ENCODE results near the gene CACNA1C.

GRCh38 chr12:2514038-2514340 is 461.2 kb downstream of the CACNA1C start:
- TF ChIP-seq CTCF (IDR thresholded peaks at IDR 0.05; ENCODE audit: borderline replicate concordance, extremely low read depth, low read length, poor library complexity, severe bottlenecking), result no peak
- TF ChIP-seq EZH2 (IDR thresholded peaks at IDR 0.05; ENCODE audit: borderline replicate concordance, low read depth, low read length, severe bottlenecking), result no peak

Data from DND-41 (cell line).